Mesenchymal stem cell (in vitro differentiated cells and primary cell): ENCODE results near the gene UPK3B.
"Not testable (repeated sequence)": the region's sequence is repeated elsewhere in the genome, so short reads cannot be mapped to it uniquely, and the experiment has no call there.

Source experiments
- DNase-seq: peaks from one replicate; pipeline ENCODE4 v3.0.0-alpha.2; 2013
- H2AFZ ChIP-seq: one replicate; pipeline ENCODE4 v1.6.1; 2013; ENCODE audit warnings: low read depth, mild to moderate bottlenecking, control low read depth, inconsistent platforms, low read length, moderate library complexity
- H2AK5ac ChIP-seq: 2 replicates; pipeline ENCODE4 v1.6.1; 2013; ENCODE audit warnings: low read length, moderate library complexity, mild to moderate bottlenecking, inconsistent platforms; ENCODE audit not compliant: severe bottlenecking
- H2BK120ac ChIP-seq: one replicate; pipeline ENCODE4 v1.6.1; 2013; ENCODE audit warnings: low read depth, mild to moderate bottlenecking, inconsistent platforms, low read length, moderate library complexity
- H2BK12ac ChIP-seq, 2 experiments: one replicate each; pipeline ENCODE4 v1.6.1; 2013; ENCODE audit warnings: inconsistent platforms in 2 of 2, low read length in 2 of 2, mild to moderate bottlenecking in 2 of 2, moderate library complexity in 2 of 2, control low read depth in 1 of 2
- H2BK15ac ChIP-seq: one replicate; pipeline ENCODE4 v1.6.1; 2013; ENCODE audit warnings: mild to moderate bottlenecking, low read depth, inconsistent platforms; ENCODE audit not compliant: poor library complexity, severe bottlenecking
- H2BK5ac ChIP-seq: 2 replicates; pipeline ENCODE4 v1.6.1; 2013; ENCODE audit warnings: low read depth, mild to moderate bottlenecking, low read length, control low read depth, inconsistent platforms; ENCODE audit not compliant: poor library complexity, severe bottlenecking
- H3K14ac ChIP-seq, 2 experiments: one replicate each; pipeline ENCODE4 v1.6.1; 2013; ENCODE audit warnings: inconsistent platforms in 2 of 2, low read length in 2 of 2, control low read depth in 1 of 2, mild to moderate bottlenecking in 1 of 2, moderate library complexity in 1 of 2
- H3K18ac ChIP-seq, 2 experiments: one replicate each; pipeline ENCODE4 v1.6.1; 2013; ENCODE audit warnings: inconsistent platforms in 2 of 2, low read length in 2 of 2, control low read depth in 1 of 2, low read depth in 1 of 2, mild to moderate bottlenecking in 1 of 2
- H3K23ac ChIP-seq, 2 experiments: one replicate each; pipeline ENCODE4 v1.6.1; 2013; ENCODE audit warnings: inconsistent platforms in 2 of 2, low read length in 2 of 2, mild to moderate bottlenecking in 2 of 2, moderate library complexity in 2 of 2, control low read depth in 1 of 2
- H3K27ac ChIP-seq: 2 replicates; pipeline ENCODE4 v1.5.1; 2013; ENCODE audit warnings: mild to moderate bottlenecking, moderate library complexity, low read length, control low read depth, inconsistent platforms; ENCODE audit not compliant: poor library complexity, severe bottlenecking
- H3K27me3 ChIP-seq, 2 experiments: 2 replicates each; pipeline versions ENCODE4 v1.6.1 to v1.7.0; 2013; ENCODE audit warnings: low read length in 2 of 2, mild to moderate bottlenecking in 2 of 2, moderate library complexity in 2 of 2, control low read depth in 1 of 2, inconsistent platforms in 1 of 2; ENCODE audit not compliant: control insufficient read depth in 1 of 2, insufficient read depth in 1 of 2
- H3K36me3 ChIP-seq, 2 experiments: 2 replicates each; pipeline versions ENCODE4 v1.6.1 to v1.7.0; 2013; ENCODE audit warnings: low read length in 2 of 2, control low read depth in 1 of 2, inconsistent platforms in 1 of 2, low read depth in 1 of 2, mild to moderate bottlenecking in 1 of 2; ENCODE audit not compliant: insufficient read depth in 2 of 2, control insufficient read depth in 1 of 2
- H3K4ac ChIP-seq, 2 experiments: one replicate each; pipeline ENCODE4 v1.6.1; 2013; ENCODE audit warnings: inconsistent platforms in 2 of 2, low read length in 2 of 2, mild to moderate bottlenecking in 2 of 2, moderate library complexity in 2 of 2, control low read depth in 1 of 2, low read depth in 1 of 2
- H3K4me1 ChIP-seq: 2 replicates; pipeline ENCODE4 v1.6.1; 2013; ENCODE audit warnings: low read depth, low read length, control low read depth; ENCODE audit not compliant: control insufficient read depth, insufficient read depth
- H3K4me2 ChIP-seq: 2 replicates; pipeline ENCODE4 v1.6.1; 2013; ENCODE audit warnings: low read length, mild to moderate bottlenecking, inconsistent platforms; ENCODE audit not compliant: poor library complexity, severe bottlenecking
- H3K4me3 ChIP-seq, 2 experiments: 2 replicates each; pipeline versions ENCODE4 v1.5.1 to v1.7.0; 2013; ENCODE audit warnings: low read length in 2 of 2, mild to moderate bottlenecking in 2 of 2, control low read depth in 1 of 2, low read depth in 1 of 2; ENCODE audit not compliant: insufficient read depth in 1 of 2
- H3K79me1 ChIP-seq: replicated peaks from 2 replicates; pipeline ENCODE4 v1.6.1; 2013; ENCODE audit warnings: mild to moderate bottlenecking, control low read depth, low read length, inconsistent platforms; ENCODE audit not compliant: poor library complexity, severe bottlenecking
- H3K9ac ChIP-seq: 2 replicates; pipeline ENCODE4 v1.7.0; 2013; ENCODE audit warnings: mild to moderate bottlenecking, low read length, moderate library complexity
- H3K9me3 ChIP-seq: 2 replicates; pipeline ENCODE4 v1.7.0; 2013; ENCODE audit warnings: mild to moderate bottlenecking, low read length; ENCODE audit not compliant: control insufficient read depth
- H4K8ac ChIP-seq: one replicate; pipeline ENCODE4 v1.6.1; 2013; ENCODE audit warnings: inconsistent platforms, mild to moderate bottlenecking, low read length, moderate library complexity
- H4K91ac ChIP-seq: one replicate; pipeline ENCODE4 v1.6.1; 2013; ENCODE audit warnings: mild to moderate bottlenecking, low read length, inconsistent platforms
- WGBS: methylation state at CpG from one replicate; pipeline ENCODE4 v1.1.7; 2013; ENCODE audit warnings: mixed read lengths; 5-methylcytosine and 5-hydroxymethylcytosine counted together

The UPK3B gene

GRCh38 chr7:76559685-76560084 is 49.3 kb downstream of the UPK3B start:
- H2BK12ac ChIP-seq, H3K27me3 ChIP-seq, H2AK5ac ChIP-seq, H3K18ac ChIP-seq, H3K79me1 ChIP-seq, H3K27ac ChIP-seq, DNase-seq, H4K91ac ChIP-seq, H3K36me3 ChIP-seq, H3K9ac ChIP-seq, H3K23ac ChIP-seq, H3K14ac ChIP-seq, H2AFZ ChIP-seq, H2BK15ac ChIP-seq, H3K9me3 ChIP-seq, H3K4me1 ChIP-seq, H2BK120ac ChIP-seq, H3K4ac ChIP-seq, H2BK5ac ChIP-seq, H4K8ac ChIP-seq, H3K4me3 ChIP-seq, H3K4me2 ChIP-seq: not testable (repeated sequence)
- 83% methylated on average over 3 of the region's 6 CpGs for WGBS

DNA sequence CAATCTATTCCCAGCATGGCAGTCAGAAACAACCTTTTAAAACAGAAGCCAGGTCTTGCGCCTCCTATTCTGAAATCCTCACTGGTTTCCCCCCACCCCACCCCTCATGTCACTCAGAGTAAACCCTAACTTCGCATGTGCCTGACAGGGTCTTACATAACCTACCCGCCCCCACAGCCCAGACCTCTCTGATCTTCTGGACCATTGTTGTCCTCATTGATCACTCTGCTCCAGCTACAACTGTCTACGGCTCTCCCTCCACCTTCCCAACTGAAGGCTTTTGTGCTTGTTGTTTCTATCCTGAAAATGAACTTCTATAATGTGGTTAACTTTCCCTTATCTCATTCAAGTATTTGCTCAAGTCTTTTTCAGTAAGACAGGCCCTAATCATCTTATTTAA is 49.8 kb downstream of the UPK3B start:
- not testable (repeated sequence) for H3K14ac ChIP-seq, H3K79me1 ChIP-seq, H3K36me3 ChIP-seq, H3K27me3 ChIP-seq, DNase-seq, H2BK120ac ChIP-seq, H3K23ac ChIP-seq, H4K8ac ChIP-seq, H3K4me1 ChIP-seq, H3K9ac ChIP-seq, H3K4ac ChIP-seq, H2BK15ac ChIP-seq, H3K27ac ChIP-seq, H3K18ac ChIP-seq, H4K91ac ChIP-seq, H2BK12ac ChIP-seq, H3K4me3 ChIP-seq, H3K4me2 ChIP-seq, H2AK5ac ChIP-seq, H2AFZ ChIP-seq, H2BK5ac ChIP-seq, H3K9me3 ChIP-seq
- 95% methylated on average over 2 of the region's 4 CpGs for WGBS

GRCh38 chr7:76561342-76561741 is 51.0 kb downstream of the UPK3B start:
- not testable (repeated sequence) for H3K14ac ChIP-seq, H3K79me1 ChIP-seq, H2AFZ ChIP-seq, H3K36me3 ChIP-seq, H3K9ac ChIP-seq, H2BK15ac ChIP-seq, H3K18ac ChIP-seq, H3K4me1 ChIP-seq, H3K23ac ChIP-seq, H3K4me2 ChIP-seq, H4K8ac ChIP-seq, H3K9me3 ChIP-seq, H3K27ac ChIP-seq, DNase-seq, H2BK5ac ChIP-seq, H2BK120ac ChIP-seq, H2BK12ac ChIP-seq, H3K4me3 ChIP-seq, H3K4ac ChIP-seq, H3K27me3 ChIP-seq, H2AK5ac ChIP-seq, H4K91ac ChIP-seq
- no CpG with 5 or more reads among the region's 3 CpGs for WGBS

DNA sequence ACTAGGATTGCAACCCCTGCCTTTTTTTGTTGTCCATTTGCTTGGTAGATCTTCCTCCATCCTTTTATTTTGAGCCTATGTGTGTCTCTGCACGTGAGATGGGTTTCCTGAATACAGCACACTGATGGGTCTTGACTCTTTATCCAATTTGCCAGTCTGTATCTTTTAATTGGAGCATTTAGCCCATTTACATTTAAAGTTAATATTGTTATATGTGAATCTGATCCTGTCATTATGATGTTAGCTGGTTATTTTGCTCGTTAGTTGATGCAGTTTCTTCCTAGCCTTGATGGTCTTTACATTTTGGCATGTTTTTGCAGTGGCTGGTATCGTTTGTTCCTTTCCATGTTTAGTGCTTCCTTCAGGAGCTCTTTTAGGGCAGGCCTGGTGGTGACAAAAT is 54.6 kb downstream of the UPK3B start:
- not testable (repeated sequence) for H2BK15ac ChIP-seq, H3K23ac ChIP-seq, H3K4ac ChIP-seq, H3K36me3 ChIP-seq, H3K4me3 ChIP-seq, DNase-seq, H4K8ac ChIP-seq, H3K79me1 ChIP-seq, H3K4me1 ChIP-seq, H3K4me2 ChIP-seq, H2AFZ ChIP-seq, H2AK5ac ChIP-seq, H3K27ac ChIP-seq, H2BK12ac ChIP-seq, H2BK5ac ChIP-seq, H2BK120ac ChIP-seq, H3K14ac ChIP-seq, H3K9ac ChIP-seq, H3K9me3 ChIP-seq, H4K91ac ChIP-seq, H3K27me3 ChIP-seq, H3K18ac ChIP-seq
- no CpG with 5 or more reads among the region's 3 CpGs for WGBS
